Colonic mucosa (tissue), 4 donors: ENCODE measurements around the gene TWIST2. TPM values are rescaled to one million over a fixed set of nuclear protein-coding genes. Genes with fewer than 3 reads are reported as not detected.

ENCODE experiments used
- DNase-seq: peaks from one replicate; pipeline ENCODE4 v3.0.0-alpha.2; 2020
- H3K27ac ChIP-seq: fragments of 200-600 bp; one replicate; pipeline ENCODE4 v1.8.0; 2021
- H3K27me3 ChIP-seq: fragments of 200-600 bp; one replicate; pipeline ENCODE4 v1.8.0; 2021
- H3K36me3 ChIP-seq: fragments of 200-600 bp; one replicate; pipeline ENCODE4 v1.8.0; 2021
- H3K4me1 ChIP-seq: fragments of 200-600 bp; one replicate; pipeline ENCODE4 v1.8.0; 2021; ENCODE audit warnings: mild to moderate bottlenecking
- H3K4me3 ChIP-seq: fragments of 200-600 bp; one replicate; pipeline ENCODE4 v1.8.0; 2021
- H3K9ac ChIP-seq, 2 donors: one replicate each; pipeline ENCODE4 v1.7.0; 2013; ENCODE audit warnings: control low read depth in 2 of 2, low read depth in 2 of 2, low read length in 2 of 2
- H3K9me3 ChIP-seq: fragments of 200-600 bp; one replicate; pipeline ENCODE4 v1.8.0; 2021
- CTCF ChIP-seq: fragments of 200-600 bp; IDR thresholded peaks from one replicate; pipeline ENCODE4 v1.8.0; 2022; ENCODE audit warnings: antibody characterized with exemption, mild to moderate bottlenecking
- intact Hi-C: fragments of 100-400 bp; cut with DNase I; formaldehyde crosslinking; loops from one replicate; pipeline ENCODE4 v1.14.1; 2022
- total RNA-seq, 2 donors: library from RNA; stranded (reverse); fragmentation: NEBNext Ultra II Directional in 1 of 2; extraction: Animal tissue kit (Norgen Biotek cat#: 25700) in 1 of 2; gene quantifications; one replicate each; pipeline ENCODE4 v1.2.1, GENCODE V29; 2021
- donor health status: healthy.
- donor health status: DM: no; HTN: no; CAD: no.
- donor health status: DM: no; HTN: no; CAD: no.

The TWIST2 gene
- total RNA-seq, 2 donors from 2014 or later: 0.82 to 2.7 TPM

DNA sequence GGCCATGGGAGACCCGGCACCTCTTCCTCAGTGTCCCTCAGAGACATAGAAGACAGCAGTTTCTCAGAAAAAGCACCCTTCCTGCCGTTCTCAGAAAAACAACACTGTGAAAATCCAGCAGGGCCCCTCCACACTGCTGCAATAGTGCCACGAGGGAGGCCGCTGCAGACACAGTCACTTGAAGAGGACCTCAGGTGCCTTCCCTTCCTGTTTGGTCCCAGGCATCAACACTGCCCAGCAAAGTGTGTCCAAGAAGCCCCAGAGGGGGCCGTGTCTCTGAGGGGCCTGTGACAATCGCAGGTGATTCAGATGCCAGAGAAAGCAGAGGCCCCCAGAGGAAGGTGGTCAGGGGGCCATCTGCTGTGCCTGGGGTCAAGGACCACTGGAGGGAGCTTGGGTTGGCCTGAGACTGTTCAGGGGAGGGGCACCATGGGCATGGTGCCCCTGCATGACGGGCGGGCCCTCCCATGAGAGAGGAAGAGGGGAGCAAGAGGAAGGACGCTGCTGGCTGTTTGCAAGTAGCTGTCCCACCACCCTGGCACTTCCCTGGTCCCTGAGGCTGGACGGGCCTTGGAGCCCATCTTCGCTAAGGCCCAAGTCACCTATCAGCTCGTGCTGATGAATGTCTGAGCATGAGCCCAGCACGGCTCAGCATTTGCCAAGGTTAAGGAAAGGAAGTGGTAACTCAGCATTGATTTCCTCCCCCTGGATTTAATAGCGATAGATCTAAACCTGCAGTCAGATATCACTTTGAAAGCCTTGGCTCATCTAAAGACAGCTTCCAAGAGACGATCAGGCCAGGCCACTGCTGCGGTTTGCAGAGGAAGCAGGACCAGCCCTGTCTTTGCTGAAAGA lies 9.1 kb downstream of the TWIST2 start:
- Histone ChIP-seq H3K4me3 (no peak overlapping the region), H3K9me3 (no peaks in the 10 kb centered on the region), H3K9ac (no peak overlapping the region), H3K27ac (no peak overlapping the region), H3K36me3 (no peaks in the 10 kb centered on the region), H3K27me3 (no peaks in the 10 kb centered on the region), H3K4me1 (no peaks in the 10 kb centered on the region)
- intact Hi-C loops: no loop called here
- no peak for TF ChIP-seq CTCF
- DNase-seq: no peak

DNA sequence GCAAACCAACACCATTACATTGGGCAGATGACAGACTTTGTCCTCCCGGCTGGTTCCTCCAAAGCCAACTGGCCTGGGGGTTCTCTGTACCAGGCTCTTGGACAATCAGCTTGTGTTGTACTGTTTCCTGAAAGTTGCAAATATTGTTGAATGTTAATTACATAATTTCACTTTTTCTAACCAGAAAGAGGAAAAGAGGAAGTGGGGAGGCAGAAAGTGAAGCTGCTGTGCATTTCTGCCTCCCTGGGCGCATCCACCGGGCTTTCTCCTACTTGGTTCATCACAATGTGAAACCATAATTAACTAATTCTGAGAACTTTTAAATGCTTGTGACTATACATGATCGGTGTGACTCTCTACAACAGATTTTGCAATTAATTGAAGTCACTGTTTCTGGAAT lies 10.1 kb downstream of the TWIST2 start:
- intact Hi-C loops: no loop called here
- Histone ChIP-seq H3K27ac (no peak overlapping the region), H3K4me3 (no peak overlapping the region), H3K9ac (no peak overlapping the region), H3K36me3 (no peaks in the 10 kb centered on the region), H3K27me3 (no peaks in the 10 kb centered on the region), H3K9me3 (no peaks in the 10 kb centered on the region), H3K4me1 (no peaks in the 10 kb centered on the region)
- TF ChIP-seq CTCF: no peak
- no peak for DNase-seq

GRCh38 chr2:238859636-238860347 lies 11.9 kb downstream of the TWIST2 start:
- Histone ChIP-seq H3K4me1 (peaks cover 4% of the 10 kb centered on the region), H3K36me3 (no peaks in the 10 kb centered on the region), H3K9ac (no peak overlapping the region), H3K9me3 (no peaks in the 10 kb centered on the region), H3K27ac (no peak overlapping the region), H3K27me3 (no peaks in the 10 kb centered on the region), H3K4me3 (no peak overlapping the region)
- intact Hi-C loops: no loop called here
- no peak for DNase-seq
- TF ChIP-seq CTCF: no peak

DNA sequence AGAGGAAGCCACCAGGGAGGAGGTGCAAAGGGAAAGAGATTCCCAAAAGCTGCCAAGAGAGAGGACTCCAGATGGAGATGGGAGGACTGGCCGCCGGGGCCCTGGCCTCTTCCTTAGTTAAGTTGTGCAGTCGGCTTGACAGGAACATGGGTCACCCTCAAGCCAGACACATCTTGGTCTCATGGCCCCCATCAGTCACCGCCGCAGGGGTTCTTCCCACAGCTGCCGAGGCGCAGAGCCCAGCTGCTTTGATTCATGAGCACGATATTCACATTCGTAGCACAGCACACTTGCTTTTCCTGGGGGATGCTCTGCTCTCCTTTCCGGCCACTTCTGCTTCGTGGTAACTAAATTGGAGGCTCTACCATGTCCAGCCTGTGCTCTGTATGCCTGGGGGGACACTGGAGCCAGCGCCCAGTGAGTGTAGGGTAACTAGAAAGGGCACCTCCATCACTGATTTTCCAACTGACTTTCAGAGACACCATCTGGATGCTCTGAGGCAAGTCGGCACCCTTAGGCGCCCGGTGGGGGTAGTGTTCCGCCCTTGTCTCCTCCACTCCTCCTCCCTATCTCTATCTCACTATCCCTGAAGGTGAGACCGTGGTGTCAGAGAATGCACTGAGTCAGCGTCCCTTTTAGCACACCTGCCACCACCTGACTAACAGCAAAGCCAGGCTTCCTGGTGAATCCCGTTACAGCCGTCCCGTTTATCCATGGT lies 13.3 kb downstream of the TWIST2 start:
- no peaks in the 10 kb centered on the region for H3K27me3 ChIP-seq
- no peak overlapping the region for H3K4me3 ChIP-seq
- no peak overlapping the region for H3K27ac ChIP-seq
- no peak for TF ChIP-seq CTCF
- peaks cover 4% of the 10 kb centered on the region for H3K4me1 ChIP-seq
- no peaks in the 10 kb centered on the region for H3K36me3 ChIP-seq
- no peak for DNase-seq
- H3K9me3 ChIP-seq: no peaks in the 10 kb centered on the region
- intact Hi-C loops: no loop called here
- H3K9ac ChIP-seq: no peak overlapping the region

GRCh38 chr2:238861766-238862315 lies 14.0 kb downstream of the TWIST2 start:
- H3K4me3 ChIP-seq: no peak overlapping the region

More at GRCh38 chr2:238861766-238862315, 14.0 kb downstream of the TWIST2 start:
- Histone ChIP-seq H3K9me3 (no peaks in the 10 kb centered on the region), H3K27me3 (no peaks in the 10 kb centered on the region), H3K4me1 (peaks cover 4% of the 10 kb centered on the region), H3K27ac (no peak overlapping the region), H3K9ac (no peak overlapping the region), H3K36me3 (no peaks in the 10 kb centered on the region)
- no peak for DNase-seq
- TF ChIP-seq CTCF: no peak
- intact Hi-C loops: no loop called here
